Effector memory CD8-positive, alpha-beta T cell (primary cell): ENCODE data around the gene MLLT3.
A peak's percentile ranks its signal among the peaks of the same experiment; 100 is the strongest.
"Not testable (repeated sequence)": the region's sequence is repeated elsewhere in the genome, so short reads cannot be mapped to it uniquely, and the experiment has no call there.

Experiments
- ATAC-seq: fragments of 150-1000 bp; cut with Tn5 transposase; replicated peaks from 2 replicates; pipeline ENCODE4 v1.10.0; 2021; ENCODE audit warnings: mild to moderate bottlenecking, moderate library complexity
- DNase-seq, 3 experiments: peaks; one replicate each; pipeline ENCODE4 v3.0.0; 2021
- H3K27ac Mint-ChIP-seq, 2 donors: one replicate each; pipeline ENCODE4 v1.8.0; 2022; ENCODE audit warnings: mild to moderate bottlenecking in 2 of 2, mixed read lengths in 2 of 2, moderate library complexity in 2 of 2
- H3K27me3 Mint-ChIP-seq, 2 donors: one replicate each; pipeline ENCODE4 v1.8.0; 2022; ENCODE audit warnings: mixed read lengths in 2 of 2
- H3K36me3 Mint-ChIP-seq: one replicate; pipeline ENCODE4 v1.8.0; 2022; ENCODE audit warnings: mild to moderate bottlenecking, moderate library complexity, mixed read lengths; ENCODE audit not compliant: insufficient read depth
- H3K4me1 Mint-ChIP-seq, 2 donors: one replicate each; pipeline ENCODE4 v1.8.0; 2022; ENCODE audit warnings: low read depth in 2 of 2, mixed read lengths in 2 of 2
- H3K4me3 Mint-ChIP-seq, 2 donors: one replicate each; pipeline ENCODE4 v1.8.0; 2022; ENCODE audit warnings: mild to moderate bottlenecking in 2 of 2, mixed read lengths in 2 of 2, moderate library complexity in 2 of 2
- H3K9me3 Mint-ChIP-seq, 2 donors: one replicate each; pipeline ENCODE4 v1.8.0; 2022; ENCODE audit warnings: mixed read lengths in 2 of 2
- total RNA-seq, 9 experiments: gene quantifications; one replicate each; lab custom pipeline; 2026; lab: John Stamatoyannopoulos, UW

Gene MLLT3
- 35.8 to 161 (median 72.6) reads per million in 9 experiments for total RNA-seq

GRCh38 chr9:20622330-20623020, at the start of gene MLLT3:
TSS of gene MLLT3 (minus strand) at chr9:20622499.
- Mint-ChIP-seq H3K36me3 (peaks cover 34% of the 10 kb centered on the region), H3K4me1 (peaks cover 32 to 44% of the 10 kb centered on the region in 2 donors), H3K27ac (peak within 1 kb of the TSS; percentile 94 to 95)

GRCh38 chr9:20671635-20672034, 49.3 kb upstream of the MLLT3 start:
- H3K27ac Mint-ChIP-seq, result no peak overlapping the region
- no peak for ATAC-seq

More at GRCh38 chr9:20622330-20623020, at the start of gene MLLT3:
- peak; percentile 95 for DNase-seq
- peak; percentile 75 for ATAC-seq
- Mint-ChIP-seq H3K27me3 (no peaks in the 10 kb centered on the region), H3K4me3 (peak within 1 kb of the TSS; percentile 86 to 89), H3K9me3 (no peaks in the 10 kb centered on the region)

GRCh38 chr9:20670395-20670794, 48.1 kb upstream of the MLLT3 start:
- no peaks in the 10 kb centered on the region for H3K9me3 Mint-ChIP-seq
- DNase-seq (no peak), ATAC-seq (no peak)
- no peak overlapping the region for H3K27ac Mint-ChIP-seq
- no peak overlapping the region for H3K4me3 Mint-ChIP-seq
- H3K4me1 Mint-ChIP-seq, result no peaks in the 10 kb centered on the region
- H3K36me3 Mint-ChIP-seq, result no peaks in the 10 kb centered on the region
- H3K27me3 Mint-ChIP-seq, result no peaks in the 10 kb centered on the region

More at GRCh38 chr9:20671635-20672034, 49.3 kb upstream of the MLLT3 start:
- no peaks in the 10 kb centered on the region for H3K36me3 Mint-ChIP-seq
- H3K4me3 Mint-ChIP-seq, result no peak overlapping the region
- H3K27me3 Mint-ChIP-seq, result no peaks in the 10 kb centered on the region
- H3K9me3 Mint-ChIP-seq, result no peaks in the 10 kb centered on the region
- no peak for DNase-seq
- no peaks in the 10 kb centered on the region for H3K4me1 Mint-ChIP-seq

GRCh38 chr9:20664501-20664900, 42.2 kb upstream of the MLLT3 start:
- no peaks in the 10 kb centered on the region for H3K27me3 Mint-ChIP-seq
- H3K4me1 Mint-ChIP-seq, result peaks cover 0 to 4% of the 10 kb centered on the region in 2 donors
- DNase-seq (no peak), ATAC-seq (no peak)
- no peaks in the 10 kb centered on the region for H3K36me3 Mint-ChIP-seq
- no peaks in the 10 kb centered on the region for H3K9me3 Mint-ChIP-seq
- no peak overlapping the region for H3K4me3 Mint-ChIP-seq
- H3K27ac Mint-ChIP-seq, result no peak overlapping the region

- no peak overlapping the region for H3K27ac Mint-ChIP-seq
- ATAC-seq (no peak), DNase-seq (no peak)
- no peaks in the 10 kb centered on the region for H3K36me3 Mint-ChIP-seq
- no peak overlapping the region for H3K4me3 Mint-ChIP-seq
- no peaks in the 10 kb centered on the region for H3K27me3 Mint-ChIP-seq
- peaks cover 0 to 4% of the 10 kb centered on the region in 2 donors for H3K4me1 Mint-ChIP-seq
- H3K9me3 Mint-ChIP-seq, result no peaks in the 10 kb centered on the region
Measured at GRCh38 chr9:20663133-20663532, 40.8 kb upstream of the MLLT3 start.

GRCh38 chr9:20662156-20662555, 39.9 kb upstream of the MLLT3 start:
- no peak overlapping the region for H3K4me3 Mint-ChIP-seq
- H3K27ac Mint-ChIP-seq, result no peak overlapping the region
- DNase-seq (no peak), ATAC-seq (no peak)
- H3K36me3 Mint-ChIP-seq, result no peaks in the 10 kb centered on the region
- H3K27me3 Mint-ChIP-seq, result no peaks in the 10 kb centered on the region
- peaks cover 0 to 4% of the 10 kb centered on the region in 2 donors for H3K4me1 Mint-ChIP-seq
- no peaks in the 10 kb centered on the region for H3K9me3 Mint-ChIP-seq

GRCh38 chr9:20659474-20659967, 37.2 kb upstream of the MLLT3 start:
- ATAC-seq (no peak), DNase-seq (no peak)
- Mint-ChIP-seq H3K9me3 (no peaks in the 10 kb centered on the region), H3K27me3 (no peaks in the 10 kb centered on the region), H3K36me3 (no peaks in the 10 kb centered on the region), H3K4me1 (peaks cover 0 to 4% of the 10 kb centered on the region in 2 donors), H3K27ac (no peak overlapping the region), H3K4me3 (no peak overlapping the region)

GRCh38 chr9:20658677-20659473, 36.6 kb upstream of the MLLT3 start:
- peaks cover 0 to 5% of the 10 kb centered on the region in 2 donors for H3K27me3 Mint-ChIP-seq
- ATAC-seq, result peak; percentile 51
- no peak overlapping the region for H3K4me3 Mint-ChIP-seq
- H3K4me1 Mint-ChIP-seq, result peaks cover 0 to 4% of the 10 kb centered on the region in 2 donors
- H3K36me3 Mint-ChIP-seq, result no peaks in the 10 kb centered on the region
- no peak overlapping the region for H3K27ac Mint-ChIP-seq
- no peak for DNase-seq
- no peaks in the 10 kb centered on the region for H3K9me3 Mint-ChIP-seq

- not testable (repeated sequence) for H3K9me3 Mint-ChIP-seq, H3K27ac Mint-ChIP-seq, ATAC-seq, H3K4me3 Mint-ChIP-seq, H3K36me3 Mint-ChIP-seq, H3K4me1 Mint-ChIP-seq
- H3K27me3 Mint-ChIP-seq, result peaks cover 0 to 11% of the 10 kb centered on the region in 2 donors
- peak; percentile 38 to 45 (median 39) for DNase-seq
Measured at GRCh38 chr9:20658246-20658667, 36.0 kb upstream of the MLLT3 start.

- Mint-ChIP-seq H3K36me3 (no peaks in the 10 kb centered on the region), H3K27me3 (peaks cover 15 to 17% of the 10 kb centered on the region in 2 donors), H3K27ac (no peak overlapping the region), H3K4me3 (no peak overlapping the region), H3K4me1 (no peaks in the 10 kb centered on the region), H3K9me3 (no peaks in the 10 kb centered on the region)
- DNase-seq (no peak), ATAC-seq (no peak)
Measured at GRCh38 chr9:20651939-20652338, 29.6 kb upstream of the MLLT3 start.

GRCh38 chr9:20650750-20651299, 28.5 kb upstream of the MLLT3 start:
- Mint-ChIP-seq H3K27me3 (peaks cover 18 to 21% of the 10 kb centered on the region in 2 donors), H3K36me3 (no peaks in the 10 kb centered on the region), H3K4me1 (no peaks in the 10 kb centered on the region), H3K4me3 (no peak overlapping the region), H3K27ac (peak overlapping the region in 1 of 2 donors; percentile 17), H3K9me3 (no peaks in the 10 kb centered on the region)
- no peak for DNase-seq
- ATAC-seq, result no peak

- H3K4me3 Mint-ChIP-seq, result no peak overlapping the region
- peaks cover 18 to 21% of the 10 kb centered on the region in 2 donors for H3K27me3 Mint-ChIP-seq
- DNase-seq, result no peak
Measured at GRCh38 chr9:20650313-20650712, 28.0 kb upstream of the MLLT3 start.

GRCh38 chr9:20649381-20649780, 27.1 kb upstream of the MLLT3 start:
- Mint-ChIP-seq H3K9me3 (no peaks in the 10 kb centered on the region), H3K36me3 (no peaks in the 10 kb centered on the region), H3K27ac (no peak overlapping the region), H3K4me3 (no peak overlapping the region), H3K27me3 (peaks cover 18 to 21% of the 10 kb centered on the region in 2 donors), H3K4me1 (no peaks in the 10 kb centered on the region)
- ATAC-seq, result no peak
- no peak for DNase-seq

More at GRCh38 chr9:20650313-20650712, 28.0 kb upstream of the MLLT3 start:
- H3K27ac Mint-ChIP-seq, result peak overlapping the region in 1 of 2 donors; percentile 17
- H3K36me3 Mint-ChIP-seq, result no peaks in the 10 kb centered on the region
- H3K9me3 Mint-ChIP-seq, result no peaks in the 10 kb centered on the region
- no peak for ATAC-seq
- H3K4me1 Mint-ChIP-seq, result no peaks in the 10 kb centered on the region
